GM21576 (cell line): ENCODE results near the gene BRME1.

ENCODE experiments used
- ATAC-seq: cut with Tn5 transposase; IDR thresholded peaks from one replicate; pipeline ENCODE4 v1.9.1; 2021; ENCODE audit warnings: mild to moderate bottlenecking, moderate library complexity; ENCODE audit not compliant: unreplicated experiment

BRME1 gene

DNA sequence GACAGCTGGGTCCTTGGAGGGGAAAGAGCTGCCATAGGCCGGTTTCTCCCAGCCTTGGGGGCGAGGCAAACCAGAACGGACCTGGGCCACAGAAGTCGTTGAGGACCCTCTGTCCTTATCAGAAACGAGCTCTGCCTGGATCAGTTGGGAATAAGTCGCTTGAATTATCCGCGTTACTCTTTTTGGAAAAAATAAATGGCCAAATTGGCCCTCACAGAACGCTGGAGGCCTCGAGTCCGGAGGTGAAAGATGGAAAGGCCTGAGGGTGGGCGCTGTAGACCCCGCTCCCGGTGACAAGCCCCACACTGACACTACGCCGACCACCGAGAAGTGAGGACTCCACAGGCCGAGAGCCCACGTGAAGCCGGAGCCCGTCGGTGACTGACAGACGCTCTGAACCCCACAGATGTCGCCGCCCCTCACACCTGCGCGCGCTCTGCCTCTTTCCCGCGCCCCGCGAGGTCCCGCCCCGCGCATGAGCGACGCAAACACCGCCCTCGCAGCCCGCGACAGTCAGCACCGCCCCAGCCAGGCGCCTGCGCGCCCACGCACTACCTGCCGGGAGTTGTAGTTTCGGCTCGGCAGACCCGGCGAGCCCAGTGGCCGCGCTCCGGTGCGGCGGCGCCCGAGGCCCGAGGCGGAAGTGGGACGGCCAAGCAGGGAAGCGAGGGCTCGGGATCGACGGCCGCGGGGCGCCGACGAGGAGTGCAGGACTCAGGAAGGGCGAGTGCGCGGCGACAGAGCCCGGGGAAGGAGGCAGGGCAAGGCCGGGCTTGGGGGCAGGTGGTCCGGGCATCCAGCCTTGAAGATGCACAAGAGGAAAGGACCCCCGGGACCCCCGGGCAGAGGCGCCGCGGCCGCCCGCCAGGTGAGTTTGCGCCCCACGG is at the start of gene BRME1, which contains the start of gene CC2D1A:
Gene BRME1 (minus strand): TSS at position 484 of the 887 bp plus-strand sequence. CDS start 1,225 bp downstream, outside the sequence.
Gene CC2D1A (plus strand): TSS at position 568 of the 887 bp plus-strand sequence. CDS start 241 bp downstream, at position 809.
- peak; percentile 84 for ATAC-seq

DNA sequence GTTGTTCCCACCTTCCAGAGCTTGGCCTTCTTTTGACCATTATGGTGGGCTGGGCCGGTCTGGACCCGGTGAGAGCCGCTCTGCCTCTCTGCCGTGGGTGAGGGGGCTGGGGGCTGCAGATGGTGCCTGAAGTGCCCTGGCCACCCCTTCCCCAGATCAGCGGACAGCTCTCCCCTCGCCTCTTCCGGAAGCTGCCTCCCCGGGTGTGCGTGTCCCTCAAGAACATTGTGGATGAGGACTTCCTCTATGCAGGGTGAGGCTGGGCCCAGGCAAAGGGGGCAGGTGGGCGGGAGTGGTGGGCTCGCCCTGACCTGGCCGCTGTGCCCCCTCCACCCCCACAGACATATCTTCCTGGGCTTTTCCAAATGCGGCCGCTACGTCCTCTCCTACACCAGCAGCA is 48.3 kb upstream of the BRME1 start:
- ATAC-seq: no peak

DNA sequence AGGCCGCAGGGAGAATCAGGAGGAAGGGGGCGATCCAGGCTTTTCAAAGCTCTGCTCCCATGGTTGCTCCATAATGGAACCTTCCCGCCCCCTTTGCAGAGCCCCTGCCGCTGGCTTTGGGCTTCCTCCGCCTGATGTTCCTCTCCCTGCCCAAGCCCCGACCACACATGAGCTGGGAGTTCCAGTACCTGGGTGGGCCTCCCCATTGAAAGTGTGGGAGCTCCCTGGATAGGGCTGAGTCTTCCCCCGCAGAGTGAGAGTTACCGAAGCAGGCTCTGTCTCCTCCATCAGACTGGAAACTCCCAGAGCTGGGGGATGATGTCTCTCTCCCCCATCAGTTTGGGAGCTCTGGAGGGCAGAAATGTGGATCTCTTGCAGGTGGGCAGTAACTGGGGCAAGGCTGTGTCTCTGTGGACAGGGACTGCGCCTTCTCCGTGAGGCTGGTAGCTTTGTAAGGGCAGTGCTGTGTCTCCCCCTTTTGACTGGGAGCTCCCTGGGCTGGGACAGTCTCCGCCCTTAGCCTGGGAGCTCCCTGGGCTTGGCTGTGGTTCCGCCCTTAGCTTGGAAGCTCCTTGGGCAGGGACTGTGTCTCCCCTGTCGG is 47.1 kb upstream of the BRME1 start:
- ATAC-seq: no peak

DNA sequence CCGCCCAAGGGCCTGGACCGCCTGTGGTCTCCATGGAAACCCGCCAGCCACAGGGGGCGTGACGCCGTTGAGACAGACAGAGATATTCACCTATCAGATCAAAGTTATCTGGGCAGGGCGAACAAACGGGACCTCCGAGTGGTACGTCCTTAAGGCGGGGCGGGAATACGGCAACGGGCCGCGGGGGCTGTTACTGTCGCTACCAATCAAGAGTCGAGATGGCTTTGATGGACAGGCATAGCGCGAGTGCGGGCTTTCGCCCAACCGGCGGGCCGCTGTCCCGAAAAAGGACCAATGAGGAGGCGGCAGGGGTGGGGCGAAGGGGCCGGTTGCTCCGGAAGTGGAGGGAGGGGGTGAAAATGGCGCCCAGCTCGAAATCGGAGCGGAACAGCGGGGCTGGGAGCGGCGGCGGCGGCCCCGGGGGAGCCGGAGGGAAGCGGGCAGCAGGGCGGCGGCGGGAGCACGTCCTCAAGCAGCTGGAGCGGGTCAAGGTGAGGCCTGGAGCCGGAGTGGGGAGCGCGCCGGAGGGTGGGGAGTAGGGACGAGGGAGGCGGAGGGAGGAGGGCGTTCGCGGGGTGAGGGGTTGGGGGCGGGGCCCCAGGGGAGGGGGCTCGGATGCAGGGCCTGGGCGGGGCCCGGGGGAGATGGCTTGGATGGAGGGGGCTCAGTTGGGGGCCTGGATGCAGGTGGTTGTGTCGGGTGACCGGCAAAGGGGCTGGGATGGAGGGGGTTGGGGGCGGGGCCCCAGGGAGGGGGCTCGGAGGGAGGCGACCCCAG is 46.4 kb upstream of the BRME1 start, which contains the start of gene DCAF15:
Gene DCAF15 (plus strand): TSS at position 356 of the 777 bp plus-strand sequence. CDS start 4 bp downstream, at position 360.
- peak; percentile 92 for ATAC-seq

DNA sequence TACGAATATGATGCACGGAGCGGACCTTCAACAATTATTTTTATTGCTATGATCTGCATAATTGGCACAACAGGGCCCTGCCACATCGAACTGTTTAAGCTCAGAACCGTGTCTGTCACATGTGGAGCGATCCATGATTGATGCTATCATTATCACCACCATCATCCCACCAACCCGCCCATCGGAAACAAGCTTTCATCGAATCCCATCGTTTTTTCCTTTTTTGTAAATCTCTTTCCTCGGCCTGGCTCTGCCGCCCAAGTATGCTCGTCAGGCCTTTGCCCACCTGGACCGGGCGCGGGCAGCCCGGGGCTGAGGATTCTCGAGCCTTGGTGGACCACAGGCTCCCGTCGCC is 45.9 kb upstream of the BRME1 start:
- ATAC-seq: peak; percentile 1

DNA sequence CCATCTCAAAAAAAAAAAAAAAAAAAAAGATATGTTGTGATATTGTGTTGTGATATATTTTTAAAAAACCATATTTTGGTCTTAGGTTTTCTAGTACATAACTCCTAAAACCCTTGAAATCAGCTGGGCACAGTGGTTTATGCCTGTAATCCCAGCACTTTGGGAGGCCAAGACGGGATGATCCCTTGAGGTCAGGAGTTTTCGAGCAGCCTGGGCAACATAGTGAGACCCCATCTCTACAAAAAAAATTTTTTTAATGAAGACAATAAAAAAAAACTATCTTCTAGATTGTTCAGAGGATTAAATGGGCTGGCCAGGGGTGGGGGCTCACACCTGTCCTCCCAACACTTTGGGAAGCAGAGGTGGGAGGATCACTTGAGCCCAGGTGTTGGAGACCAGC is 45.1 kb upstream of the BRME1 start:
- ATAC-seq: no peak

DNA sequence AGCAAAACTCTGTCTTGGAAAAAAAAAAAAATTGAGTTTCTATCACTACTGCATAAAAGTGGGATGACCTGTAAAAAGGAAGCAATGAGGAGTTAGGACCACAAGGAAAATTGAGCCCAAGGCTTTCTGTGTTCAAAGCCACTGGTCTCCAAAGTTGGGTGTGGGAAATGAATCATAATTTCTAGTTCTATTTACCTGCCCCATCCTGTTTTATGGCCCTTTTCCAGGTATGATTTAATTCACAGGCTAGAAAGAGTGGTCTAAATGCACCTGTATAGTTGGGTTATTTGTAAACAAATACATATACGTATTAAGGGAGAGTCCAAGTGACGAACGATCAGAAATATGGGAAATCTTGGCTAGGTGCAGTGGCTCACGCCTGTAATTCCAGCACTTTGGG is 40.5 kb upstream of the BRME1 start:
- ATAC-seq: no peak

DNA sequence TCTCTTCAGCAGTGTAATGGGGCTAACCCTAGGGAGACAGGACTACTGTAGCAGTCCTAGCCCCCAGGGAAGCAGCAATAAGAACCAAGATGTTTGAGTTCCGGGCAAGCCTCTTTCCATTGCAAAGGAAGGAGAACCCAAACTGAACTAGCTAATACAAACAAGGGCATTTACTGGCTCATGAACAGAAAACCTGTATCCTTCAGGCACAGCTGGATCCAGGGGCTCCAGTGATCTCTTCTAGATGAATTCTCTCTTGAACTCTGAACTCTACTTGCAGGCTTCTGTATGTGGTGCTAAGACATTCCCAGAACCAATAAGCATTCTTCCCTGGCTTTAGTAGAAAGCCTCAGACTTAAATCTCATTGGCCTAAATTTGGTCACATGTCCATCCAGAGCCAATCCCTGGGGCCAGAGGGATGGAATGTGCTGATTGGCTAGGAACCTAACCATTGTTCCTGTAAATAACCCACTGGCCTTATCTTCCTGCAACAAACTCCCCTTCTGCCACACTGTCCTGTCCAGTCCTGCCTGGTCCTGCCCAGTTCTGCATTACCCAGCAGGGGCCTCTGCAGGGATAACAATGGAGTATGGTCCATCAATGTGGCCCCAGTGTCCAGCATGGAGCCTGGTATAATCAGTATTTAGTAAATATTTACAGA is 36.2 kb upstream of the BRME1 start:
- no peak for ATAC-seq

DNA sequence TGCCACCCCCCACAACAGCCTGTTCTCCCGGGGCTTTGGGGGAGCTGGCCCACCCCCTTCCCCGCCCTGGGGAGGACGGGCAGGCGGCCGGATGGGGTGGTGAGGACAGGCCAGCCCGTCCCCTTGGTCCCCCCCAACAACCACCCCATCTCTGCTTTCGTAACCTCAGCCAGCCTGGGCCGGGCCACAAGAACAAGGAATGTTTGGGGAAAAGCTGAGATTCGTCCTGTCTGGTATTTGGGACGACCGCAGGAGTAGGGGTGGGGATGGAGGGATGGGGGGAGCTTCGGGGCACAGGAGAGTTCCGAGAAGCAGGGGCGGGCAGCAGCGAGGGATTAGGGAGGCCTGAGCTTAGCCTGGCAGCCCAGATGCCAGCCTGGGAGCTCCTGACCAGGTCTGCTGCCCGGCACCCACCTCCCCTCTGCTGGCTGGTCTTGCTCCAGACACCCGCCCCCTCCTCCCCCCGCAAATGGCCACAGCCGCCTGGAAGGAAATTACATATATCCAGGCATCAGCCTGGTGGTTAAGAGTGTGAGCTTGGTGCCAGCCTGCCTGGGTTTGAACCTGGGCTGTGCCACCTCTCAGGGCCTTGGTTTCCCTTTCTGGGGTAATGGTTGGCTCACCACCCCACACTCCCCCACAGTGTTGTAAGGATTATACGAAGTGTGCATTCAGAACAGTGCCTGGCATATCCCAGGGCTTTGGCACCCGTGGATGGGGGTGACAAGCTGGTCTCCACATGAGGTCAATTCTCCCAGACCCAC is 32.6 kb upstream of the BRME1 start, which contains the start of gene PODNL1:
Gene PODNL1 (minus strand): TSS at position 117 of the 764 bp plus-strand sequence. CDS start 236 bp downstream, outside the sequence.
- no peak for ATAC-seq

DNA sequence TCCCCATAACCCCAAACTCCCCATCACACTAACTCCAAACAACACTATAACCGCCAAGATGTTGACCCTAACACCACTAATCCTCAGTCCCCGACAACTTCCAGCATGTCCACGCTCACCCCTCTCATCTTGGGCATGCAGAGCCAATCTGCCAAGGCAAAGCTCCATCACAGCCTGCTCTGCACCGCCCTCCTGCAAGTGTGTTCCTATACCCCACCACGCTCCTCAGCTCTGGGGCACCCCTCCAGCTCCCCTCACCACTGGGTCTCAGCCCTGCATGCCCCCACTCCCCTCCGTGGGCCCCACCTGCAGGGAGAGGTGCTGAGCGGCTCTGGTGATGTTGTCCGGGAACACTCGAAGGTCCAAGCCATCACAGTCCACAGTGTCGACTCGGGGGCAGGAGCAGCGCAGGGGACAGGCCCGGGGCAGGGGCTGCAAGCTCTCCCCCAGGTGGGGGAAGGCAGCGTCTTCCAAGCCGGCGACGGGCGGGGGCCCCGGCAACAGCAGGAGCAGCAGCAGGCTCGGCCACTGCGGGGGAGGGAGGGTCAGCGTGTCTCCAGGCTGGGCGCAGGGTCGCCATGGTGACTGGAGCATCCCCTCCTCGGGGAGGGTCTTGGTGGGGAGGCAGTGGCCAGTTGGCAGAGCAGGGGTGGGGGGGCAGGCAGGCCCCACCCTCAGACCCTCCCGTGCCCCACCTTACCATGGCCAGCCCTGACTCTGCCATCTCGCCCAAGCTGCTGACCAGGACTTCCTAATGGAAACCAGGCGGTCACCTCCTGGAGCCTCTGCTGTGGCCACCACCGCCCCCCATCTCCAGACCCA is 31.8 kb upstream of the BRME1 start:
- no peak for ATAC-seq

DNA sequence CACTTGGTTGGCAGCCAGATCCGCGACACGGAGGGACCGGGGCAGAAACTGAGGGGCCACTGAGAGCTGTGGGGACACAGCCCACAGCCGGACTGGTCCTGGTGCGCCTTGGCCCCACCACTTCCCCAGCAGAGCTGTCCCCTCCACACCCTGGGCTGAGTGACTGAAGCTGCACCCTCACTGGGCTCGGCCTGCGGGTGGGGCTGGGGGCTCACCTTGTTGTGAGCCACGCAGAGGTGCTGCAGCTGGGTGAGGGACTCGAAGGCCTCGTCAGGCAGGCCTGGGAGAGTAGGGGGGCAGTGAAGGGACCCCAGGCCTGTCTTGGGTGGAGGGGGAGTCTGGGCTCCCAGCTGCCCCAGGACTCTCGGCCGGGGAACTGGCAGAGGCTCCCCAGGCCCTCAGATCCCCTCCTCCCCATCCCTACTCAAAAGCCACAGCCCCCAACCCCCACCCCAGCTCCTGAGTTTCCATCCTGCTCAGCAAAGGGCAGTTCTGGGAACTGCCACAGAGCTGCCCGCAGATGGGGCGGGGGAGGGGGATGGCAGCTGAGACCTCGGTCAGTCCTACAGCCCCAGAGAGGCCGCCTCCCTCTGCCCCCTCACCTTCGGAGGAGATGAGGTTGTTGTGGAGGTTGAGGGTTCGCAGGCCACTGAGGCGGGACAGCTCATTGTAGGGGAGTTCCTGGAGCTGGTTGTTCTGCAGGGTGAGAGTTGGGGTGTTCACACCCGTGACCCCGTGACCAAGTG is 30.0 kb upstream of the BRME1 start:
- no peak for ATAC-seq

DNA sequence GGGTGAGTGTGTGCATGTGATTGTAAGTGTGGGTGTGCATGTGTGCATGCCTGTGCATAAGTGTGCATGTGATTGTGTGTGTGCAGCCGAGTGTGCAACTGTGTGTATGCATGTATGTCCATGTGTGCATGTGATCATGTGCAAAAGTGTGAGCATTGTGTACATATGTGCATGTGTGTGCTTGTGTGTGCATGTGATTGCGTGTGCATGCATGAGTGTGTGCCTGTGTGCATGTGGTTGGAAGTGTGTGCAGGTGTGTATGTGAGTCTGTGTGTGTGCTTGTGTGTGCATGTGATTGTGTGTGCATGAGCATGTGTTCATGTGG is 28.8 kb upstream of the BRME1 start:
- ATAC-seq: no peak

DNA sequence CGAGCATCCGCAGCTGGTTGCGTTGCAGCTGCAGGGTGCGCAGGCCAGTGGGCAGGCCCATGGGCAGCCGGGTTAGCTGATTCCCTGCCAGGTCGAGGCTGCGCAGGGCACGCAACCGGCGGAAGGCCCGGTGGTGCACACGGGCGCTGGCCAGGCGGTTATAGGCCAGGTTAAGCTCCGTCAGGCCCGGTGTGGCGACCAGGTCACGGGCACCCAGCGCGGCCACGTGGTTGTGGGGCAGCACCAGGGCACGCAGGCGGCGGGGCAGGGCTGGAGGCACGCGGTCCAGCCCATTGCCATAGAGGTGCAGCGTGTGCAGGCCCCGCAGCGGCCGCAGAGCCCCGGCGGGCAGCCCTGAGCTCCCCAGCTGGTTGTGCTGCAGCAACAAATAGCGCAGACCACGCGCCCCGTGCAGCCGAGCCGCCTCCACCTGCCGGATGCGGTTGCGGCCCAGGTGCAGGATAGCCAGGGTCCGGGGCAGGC is 27.0 kb upstream of the BRME1 start:
- no peak for ATAC-seq

DNA sequence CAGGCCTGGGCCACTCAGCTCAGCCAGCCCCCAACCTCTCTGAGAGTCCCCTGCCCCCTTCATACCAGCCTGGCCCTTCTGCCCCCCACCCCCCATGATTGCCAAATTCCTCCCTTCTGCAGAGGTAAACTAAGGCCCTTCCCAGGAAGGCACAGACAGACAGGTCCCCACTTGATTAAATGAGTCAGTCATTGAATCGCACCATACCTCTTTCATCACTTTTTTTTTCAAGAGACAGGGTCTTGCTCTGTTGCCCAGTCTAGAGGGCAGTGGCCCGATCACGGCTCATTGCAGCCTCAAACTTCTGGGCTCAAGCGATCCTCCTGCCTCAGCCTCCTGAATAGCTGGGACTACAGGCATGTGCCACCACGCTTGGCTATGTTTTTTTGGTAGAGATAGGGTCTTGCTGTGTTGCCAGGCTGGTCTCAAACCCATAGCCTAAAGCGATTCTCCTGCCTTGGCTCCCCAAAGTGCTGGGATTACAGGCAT is 26.3 kb upstream of the BRME1 start:
- no peak for ATAC-seq

DNA sequence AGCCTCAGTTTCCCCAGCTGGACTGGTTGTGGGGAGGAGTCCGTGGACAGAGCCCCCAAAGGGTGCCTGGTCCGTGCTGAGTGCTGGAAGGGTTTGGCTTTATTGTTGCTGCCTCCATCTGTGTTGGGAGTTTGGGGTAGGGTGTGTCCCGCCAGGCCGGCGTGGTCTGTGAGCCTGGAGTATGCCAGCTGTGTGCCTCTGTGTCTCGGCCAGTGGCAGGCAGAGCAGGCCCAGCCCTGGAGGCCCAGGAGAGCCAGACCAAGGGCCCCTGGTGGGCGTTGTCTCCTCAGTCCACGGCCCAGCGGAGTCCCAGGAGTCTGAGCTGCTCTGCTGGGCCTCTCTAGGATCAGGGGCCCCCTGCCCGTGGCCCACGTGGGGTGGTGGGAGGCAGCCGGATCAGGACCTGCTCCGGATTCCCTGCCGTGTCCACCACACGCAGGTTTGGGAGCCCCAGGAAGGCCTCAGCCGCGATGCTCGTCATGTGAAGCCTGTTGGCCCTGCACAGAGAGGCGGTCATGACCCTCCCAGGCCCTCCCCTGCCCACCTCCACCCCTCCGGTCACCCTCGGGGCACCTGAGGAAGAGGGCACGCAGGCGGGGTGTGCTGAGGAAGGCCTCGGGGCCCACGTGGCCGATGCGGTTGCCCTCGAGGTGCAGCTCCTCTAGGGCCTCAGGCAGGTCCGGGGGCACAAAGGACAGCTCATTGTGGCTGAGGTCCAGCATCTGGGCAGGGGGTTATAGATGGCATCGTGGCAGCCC is 25.7 kb upstream of the BRME1 start:
- ATAC-seq: no peak

DNA sequence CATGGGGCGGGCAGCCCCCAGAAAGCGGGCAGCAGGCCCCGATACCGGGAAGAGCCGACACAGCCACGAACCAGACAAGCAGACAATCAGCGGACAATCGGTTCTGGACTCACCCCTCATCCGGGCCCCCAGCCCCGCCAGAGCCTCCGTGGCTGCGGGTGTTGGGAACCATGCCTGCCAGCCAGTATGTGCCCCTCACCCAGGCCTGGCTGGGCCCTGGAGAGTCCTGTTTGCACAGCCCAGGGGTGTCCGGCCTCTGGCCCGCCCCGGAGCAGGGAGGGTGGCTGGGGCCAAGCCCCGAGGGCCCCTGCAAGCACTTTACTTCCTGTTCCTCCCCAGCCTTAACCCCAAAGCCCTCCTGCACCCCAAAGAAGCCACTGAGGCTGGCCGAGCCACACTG is 24.5 kb upstream of the BRME1 start:
- no peak for ATAC-seq

DNA sequence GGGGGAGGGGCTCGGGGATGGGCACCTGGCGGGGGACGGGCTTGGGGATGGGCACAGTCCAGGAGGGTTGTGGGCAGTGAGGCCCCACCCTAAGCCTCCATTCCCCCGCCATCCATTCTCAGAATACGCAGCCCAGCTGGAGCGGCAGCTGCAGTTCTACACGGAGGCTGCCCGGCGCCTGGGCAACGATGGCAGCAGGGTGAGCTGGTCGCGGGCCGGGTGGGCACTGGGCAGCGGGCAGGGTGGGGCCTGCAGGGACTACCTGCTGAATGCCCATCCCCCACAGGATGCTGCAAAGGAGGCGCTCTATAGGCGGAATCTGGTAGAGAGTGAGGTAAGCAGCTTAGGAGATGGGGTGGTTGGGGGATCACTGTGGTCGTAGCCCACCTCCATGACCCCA is 24.0 kb upstream of the BRME1 start:
- no peak for ATAC-seq

DNA sequence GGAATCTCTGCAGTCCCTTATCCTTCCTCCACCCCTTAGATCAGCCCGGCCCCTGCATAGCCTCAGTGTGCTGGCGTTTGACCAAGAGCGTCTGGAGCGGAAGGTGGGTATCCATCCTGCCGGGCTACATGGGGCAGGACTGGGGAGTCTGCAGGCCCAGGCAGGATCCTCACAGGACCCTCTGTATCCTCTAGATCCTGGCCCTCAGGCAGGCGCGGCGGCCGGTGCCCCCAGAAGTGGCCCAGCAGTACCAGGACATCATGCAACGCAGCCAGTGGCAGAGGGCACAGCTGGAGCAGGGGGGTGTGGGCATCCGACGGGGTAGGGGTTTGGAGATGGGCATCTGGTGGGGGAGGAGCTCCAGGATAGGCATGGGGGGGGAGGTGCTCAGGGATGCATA is 23.4 kb upstream of the BRME1 start:
- ATAC-seq: no peak
